ENCODE data around the gene MAST3.

MAST3 gene

DNA sequence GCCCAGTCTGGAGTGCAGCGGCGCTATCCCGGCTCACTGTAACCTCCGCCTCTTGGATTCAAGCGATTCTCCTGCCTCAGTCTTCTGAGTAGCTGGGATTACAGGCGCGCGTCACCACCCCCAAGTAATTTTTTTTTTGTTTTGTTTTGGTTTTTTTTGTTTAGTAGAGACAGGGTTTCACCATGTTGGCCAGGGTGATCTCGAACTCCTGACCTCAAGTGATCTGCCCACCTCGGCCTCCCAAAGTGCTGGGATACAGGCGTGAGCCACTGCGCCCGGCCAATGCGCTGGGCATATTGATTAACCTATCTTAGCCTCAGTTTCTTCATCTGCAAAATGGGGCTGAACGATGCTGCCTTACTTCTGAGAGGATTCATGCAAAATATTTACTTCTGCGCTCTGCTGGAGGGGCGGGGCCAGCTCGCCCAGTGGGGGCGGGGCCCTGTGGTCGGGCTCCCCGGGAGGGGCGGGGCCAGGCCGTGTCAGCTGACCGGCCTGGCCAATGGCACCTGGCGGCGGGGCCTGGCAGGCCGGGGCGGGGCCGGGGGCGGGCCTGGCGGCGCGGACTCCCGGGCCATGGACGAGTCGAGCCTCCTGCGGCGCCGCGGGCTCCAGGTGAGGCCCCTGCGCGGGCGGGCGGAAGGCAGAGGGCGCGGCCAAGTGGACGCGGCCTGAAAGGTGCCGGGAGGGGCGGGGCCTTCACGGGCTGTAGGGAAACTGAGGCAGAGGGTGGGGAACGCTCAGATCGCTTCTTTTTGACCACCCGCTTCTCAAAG is at the start of gene MAST3:
Gene MAST3 (plus strand): TSS at position 562 of the 776 bp plus-strand sequence. CDS start 15 bp downstream, at position 577.
- DNase-seq = peak; percentile 96

DNA sequence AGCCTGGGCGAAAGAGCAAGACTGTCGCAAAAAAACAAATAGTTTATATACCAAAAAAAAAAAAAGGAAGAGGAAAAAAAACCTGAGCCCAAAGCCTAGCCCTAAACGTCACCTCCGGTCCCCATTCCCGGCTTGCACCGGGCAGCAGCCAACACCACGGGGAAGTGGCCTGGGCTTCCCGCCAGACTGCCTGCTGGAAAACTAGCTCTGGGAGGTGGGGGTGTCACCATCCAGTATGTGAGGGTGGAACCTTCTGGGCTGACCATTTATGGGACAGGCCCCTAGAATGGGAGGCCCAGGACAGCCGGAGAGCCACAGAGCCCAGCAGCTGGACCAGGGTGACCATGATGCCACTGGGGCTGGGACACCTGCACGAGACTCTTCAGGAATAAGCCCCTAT is 48.2 kb upstream of the MAST3 start:
- no peak for DNase-seq

DNA sequence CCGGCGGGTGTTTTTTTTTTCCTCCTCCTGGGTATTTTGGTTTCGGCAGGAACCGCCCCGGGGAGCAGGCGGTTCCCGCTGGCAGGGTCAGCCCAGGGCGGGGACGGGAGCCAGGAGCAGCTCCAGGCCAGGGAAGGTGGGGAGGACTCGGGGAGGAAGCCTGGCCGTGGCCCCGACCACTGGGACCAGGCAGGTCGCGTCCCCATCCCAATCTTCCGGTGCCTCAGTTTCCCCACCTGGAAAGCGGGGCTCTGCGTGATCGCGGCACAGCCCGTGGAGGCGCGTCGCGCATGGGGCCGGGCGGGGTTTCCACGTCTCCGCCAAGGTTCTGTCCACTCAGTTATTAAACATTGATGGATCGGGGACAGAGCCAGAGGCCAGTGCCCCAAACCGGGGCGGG is 45.7 kb upstream of the MAST3 start:
- no peak for DNase-seq

DNA sequence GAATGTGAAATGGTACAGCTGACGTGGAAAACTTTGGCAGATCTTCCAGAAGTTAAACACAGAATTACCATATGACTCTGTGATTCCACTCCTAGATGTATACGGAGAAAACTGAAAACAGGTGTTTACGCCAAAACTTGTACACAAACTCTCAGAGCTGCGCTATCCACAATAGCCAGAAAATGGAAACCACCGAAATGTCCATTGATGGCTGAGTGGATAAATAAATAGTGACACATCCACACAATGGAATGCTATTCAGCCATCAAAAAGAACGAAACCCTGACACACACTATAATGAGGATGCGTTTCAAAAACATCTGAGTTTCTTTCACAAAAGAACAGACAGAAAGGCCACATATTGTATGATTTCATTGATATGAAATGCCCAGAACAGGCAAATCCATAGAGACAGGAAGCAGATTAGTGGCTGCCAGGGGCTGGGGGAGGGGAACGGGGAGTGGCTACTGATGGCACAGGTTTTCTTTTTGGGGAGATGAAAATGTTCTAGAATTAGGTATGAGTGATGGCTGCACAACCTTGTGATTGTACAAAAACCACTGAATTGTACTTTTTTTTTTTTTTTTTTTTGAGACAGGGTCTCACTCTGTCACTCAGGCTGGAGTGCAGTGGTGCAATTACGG is 43.9 kb upstream of the MAST3 start:
- no peak for DNase-seq

DNA sequence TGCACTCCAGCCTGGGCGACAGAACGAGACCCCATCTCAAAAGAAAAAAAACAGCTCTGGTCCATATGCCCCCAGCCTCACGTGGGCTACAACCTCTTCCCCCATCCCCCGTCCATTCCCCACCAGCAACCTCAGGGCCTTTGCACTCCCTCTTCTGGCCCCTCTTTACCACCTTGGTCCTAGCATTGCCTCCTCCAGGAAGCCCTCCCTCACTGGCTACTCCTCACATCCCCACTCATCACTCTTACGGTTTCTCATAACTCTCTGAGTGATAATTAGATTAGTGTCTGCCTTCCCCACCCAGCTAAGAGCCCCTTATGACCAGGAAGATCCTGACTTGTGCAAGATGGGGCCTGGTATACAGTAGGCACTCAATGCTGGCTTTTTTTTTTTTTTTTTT is 41.6 kb upstream of the MAST3 start:
- DNase-seq = no peak

DNA sequence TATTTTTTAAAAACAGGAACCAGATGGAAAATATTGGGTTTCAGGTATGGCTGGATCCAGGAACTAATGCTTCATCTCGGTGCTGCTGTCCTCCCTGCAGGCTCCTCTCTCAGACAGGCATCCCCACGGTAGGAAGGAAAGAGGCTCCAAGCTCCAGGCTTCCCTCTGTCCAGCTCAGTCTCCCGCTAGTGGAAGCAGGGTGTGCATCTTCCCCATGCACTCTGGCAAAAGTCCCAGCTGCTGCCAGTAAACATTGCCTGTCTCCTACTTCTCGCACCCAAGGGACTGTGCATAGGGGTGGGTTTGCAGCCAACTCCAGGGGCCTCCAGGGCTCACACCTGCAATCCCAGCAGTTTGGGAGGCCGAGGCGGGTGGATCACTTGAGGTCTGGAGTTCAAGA is 40.0 kb upstream of the MAST3 start:
- DNase-seq = no peak

DNA sequence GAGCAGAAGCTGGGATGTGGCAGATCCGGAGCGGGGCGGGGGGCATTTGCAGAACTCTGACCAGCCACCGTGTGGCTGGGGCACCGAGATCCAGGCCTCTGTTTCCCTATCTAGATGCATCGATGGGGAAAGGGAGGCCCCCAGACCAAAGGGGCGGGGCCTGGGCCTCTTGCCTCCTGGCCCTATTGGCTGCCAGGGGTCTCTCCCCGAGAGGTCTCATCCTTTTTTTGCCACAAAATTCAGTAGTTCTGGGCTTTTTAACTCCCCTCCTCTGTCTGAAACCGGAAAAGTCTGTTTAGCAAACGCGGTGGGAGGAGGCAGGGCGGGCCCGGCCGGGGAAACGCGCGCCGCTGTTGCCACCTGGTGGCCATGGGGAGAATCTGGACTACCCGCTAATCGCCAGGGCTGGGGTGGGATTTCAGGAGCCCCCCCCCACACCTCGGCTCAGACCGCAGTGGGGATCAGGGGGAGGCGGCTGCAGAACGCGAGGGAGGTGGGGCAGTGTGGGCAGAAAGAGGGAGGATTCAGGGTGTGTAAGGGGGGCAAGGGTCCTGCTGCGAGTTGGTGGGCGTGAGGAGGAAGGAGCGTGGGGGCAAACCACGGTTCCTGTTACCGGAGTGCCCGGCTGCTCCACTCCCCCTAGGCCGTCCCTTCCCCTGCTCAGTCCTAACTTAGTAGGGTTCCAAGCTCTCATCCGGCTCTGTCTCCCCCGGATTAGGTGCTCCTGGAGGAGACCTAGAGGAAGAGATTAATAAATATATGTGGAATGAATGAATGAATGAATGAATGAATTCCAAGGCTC is 39.2 kb upstream of the MAST3 start:
- peak; percentile 83 for DNase-seq

DNA sequence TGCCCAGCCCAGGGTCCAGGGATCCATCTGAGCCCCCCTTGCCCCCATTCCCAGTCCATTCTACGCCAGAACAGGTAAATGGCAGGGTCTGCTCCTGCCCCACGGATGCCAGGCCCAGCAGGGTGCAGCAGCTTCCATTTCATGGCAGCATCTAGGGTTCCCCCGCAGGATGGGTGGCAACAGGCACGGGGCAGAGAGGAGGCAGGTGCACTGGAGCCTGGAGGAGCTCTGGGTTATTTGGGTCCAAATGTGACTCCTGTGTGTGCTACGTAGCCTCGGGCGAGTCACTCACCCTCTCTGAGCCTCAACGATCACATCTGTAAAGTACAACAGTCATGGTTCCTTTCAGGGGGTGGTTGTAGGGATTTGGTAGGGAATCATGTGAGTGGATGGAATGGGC is 38.3 kb upstream of the MAST3 start:
- no peak for DNase-seq

DNA sequence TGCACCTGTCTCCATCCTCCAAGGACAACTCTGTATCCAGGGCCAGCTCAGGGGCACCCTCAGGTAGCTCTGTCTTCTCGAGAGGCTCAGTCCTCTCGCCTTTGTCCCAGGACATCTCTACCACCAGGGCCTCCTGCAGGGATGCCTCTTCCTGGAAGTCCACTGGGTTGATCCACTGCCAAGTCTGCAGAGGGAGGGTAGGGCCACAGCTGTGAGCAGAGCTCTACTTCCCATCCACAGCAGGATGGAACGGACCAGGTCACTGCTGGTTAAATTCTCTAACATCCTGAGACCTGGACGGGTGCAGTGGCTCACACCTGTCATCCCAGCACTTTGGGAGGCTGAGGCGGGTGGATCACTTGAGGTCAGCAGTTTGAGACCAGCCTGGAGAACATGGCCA is 37.7 kb upstream of the MAST3 start:
- DNase-seq = no peak

DNA sequence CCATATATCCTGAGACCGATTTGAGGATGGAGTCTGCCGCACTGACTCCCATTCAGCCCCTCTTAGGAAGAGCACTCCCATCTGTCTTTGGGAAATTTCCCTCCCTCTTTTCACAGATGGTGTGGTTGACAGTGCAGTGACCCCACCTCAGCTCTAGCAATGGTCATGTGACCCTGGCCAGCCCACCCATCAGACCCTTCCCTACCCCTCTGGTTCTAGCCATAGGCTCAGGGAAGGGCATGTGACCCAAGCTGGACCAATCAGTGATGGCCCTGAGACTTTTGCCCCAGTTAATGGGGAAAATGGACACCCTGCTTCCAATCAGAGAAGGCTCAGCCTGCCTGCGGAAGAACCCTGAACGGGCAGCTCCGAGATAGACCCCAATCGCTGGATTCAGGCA is 37.1 kb upstream of the MAST3 start:
- DNase-seq = no peak

DNA sequence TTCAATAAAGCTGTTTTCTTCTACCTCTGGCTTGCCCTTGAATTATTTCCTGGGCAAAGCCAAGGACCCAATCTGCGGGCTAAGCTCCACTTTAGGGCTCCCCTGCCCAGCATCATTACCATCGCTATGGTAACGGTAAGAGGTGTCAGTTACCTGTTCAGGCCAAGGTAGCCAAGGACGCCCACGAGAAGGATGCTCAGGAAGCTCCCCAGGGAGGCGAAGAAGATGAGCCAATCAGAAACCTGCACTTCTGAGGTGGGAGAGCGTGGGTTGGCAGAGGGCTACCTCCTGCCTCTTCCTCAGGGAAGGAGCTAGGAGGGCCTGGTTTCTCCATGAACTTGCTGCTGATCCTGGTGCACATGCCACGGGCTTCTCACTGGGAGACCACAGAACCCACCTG is 35.5 kb upstream of the MAST3 start:
- DNase-seq = no peak

DNA sequence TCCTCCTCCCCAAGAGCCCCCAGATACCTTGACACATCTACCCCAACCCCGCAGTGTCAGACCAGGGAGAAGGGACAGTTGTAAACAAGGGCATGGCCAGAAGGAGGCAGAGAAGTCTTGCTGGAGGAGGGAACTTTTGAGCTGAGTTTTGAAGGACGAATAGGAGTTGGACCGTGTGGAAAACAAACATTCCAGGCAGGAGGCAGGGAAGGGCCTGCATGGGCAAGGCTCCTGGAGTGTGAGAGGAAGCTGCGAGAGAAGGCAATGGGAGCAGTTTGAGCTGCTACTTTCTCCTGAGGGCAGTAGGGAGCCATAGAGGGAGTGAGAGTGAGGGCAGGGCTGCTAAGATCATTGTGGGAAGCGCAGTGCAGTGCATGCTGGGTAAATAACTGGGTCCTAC is 34.1 kb upstream of the MAST3 start:
- DNase-seq = peak; percentile 22

DNA sequence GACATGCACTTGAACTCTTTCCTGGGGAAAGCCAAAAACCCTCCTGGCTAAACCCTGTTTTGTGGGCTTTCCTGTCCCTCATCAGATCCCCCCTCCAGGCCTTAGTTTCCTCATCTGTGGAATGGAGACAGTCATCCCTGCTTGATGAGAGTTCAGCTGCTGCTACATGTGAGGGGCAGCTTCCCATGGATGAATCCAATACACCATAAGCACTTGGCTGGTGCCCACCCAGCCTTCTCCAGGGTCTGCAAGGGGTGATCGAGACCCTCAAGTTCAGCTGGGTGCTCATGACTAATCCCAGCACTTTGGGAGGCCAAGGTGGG is 32.4 kb upstream of the MAST3 start:
- no peak for DNase-seq

DNA sequence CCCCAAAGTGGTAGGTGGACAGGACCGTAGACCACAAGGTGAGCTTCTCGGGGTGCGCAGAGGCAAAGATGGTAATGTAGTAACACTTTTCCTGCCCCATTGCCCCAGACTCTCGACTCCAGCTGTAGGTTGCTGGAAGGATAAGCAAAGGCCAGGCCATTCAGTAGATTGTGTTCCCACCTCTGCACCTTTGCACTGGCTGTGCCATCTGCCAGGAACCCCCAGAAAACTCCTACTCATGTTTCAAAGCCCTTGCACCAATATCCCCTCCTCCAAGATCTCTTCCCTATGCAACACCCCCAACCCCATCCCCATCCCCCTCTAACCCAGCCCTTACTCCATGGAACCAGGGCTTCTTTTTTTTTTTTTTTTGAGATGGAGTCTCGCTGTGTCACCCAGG is 29.2 kb upstream of the MAST3 start:
- DNase-seq = no peak

DNA sequence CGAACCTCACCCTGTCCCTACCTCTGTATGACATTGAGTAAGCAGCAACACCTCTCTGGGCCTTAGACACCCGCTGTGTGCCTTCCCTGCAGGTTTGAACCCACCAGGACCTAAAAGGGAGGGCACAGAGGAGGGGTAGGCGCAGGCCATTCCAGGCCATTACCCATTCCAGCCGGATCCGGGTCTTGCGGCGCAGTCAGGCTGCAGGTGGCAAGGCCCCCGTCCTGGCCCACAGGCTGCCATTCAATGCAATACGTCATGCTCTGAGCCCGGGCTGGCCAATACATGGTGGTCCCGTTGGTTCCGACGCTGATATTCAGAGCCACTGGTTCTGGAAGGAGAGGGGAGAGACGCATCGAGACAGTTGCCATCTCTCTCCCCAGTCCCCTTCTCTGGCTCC is 28.2 kb upstream of the MAST3 start:
- DNase-seq = no peak

DNA sequence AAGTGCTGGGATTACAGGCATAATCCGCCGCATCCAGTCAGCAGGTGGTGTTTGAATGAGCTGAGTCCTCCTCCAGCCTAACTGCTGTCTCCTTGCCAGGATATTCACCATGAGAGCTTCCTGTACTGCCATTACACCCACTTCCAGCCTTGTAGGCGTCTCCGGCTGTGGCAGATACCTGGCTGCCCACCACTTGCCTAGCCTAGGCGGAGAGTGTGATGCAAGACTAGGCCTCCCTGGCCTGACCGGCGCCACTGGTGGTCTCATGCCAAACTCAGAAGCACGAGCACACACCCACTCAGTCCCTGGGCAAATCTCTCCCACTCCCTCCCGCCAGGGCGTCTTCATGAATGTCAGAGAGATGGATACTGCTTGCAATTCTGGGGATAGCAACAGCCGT is 27.4 kb upstream of the MAST3 start:
- no peak for DNase-seq

DNA sequence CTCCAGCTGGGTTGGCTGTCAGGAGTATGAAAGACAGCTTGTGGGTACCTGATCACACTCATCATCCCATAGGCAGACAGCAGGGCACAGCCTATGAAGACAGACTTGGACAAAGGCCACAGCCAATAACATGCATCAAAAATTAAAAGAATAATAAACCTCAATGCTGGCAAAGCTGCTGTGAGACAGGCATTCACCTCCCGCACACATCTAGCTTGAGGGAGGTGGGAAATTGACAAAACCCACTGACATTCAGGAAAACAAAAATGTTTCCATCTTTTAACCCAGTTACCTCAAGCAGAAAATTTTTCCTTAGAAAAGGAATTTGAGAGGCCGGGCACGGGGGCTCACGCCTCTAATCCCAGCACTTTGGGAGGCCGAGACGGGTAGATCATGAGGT is 25.2 kb upstream of the MAST3 start:
- DNase-seq = no peak

DNA sequence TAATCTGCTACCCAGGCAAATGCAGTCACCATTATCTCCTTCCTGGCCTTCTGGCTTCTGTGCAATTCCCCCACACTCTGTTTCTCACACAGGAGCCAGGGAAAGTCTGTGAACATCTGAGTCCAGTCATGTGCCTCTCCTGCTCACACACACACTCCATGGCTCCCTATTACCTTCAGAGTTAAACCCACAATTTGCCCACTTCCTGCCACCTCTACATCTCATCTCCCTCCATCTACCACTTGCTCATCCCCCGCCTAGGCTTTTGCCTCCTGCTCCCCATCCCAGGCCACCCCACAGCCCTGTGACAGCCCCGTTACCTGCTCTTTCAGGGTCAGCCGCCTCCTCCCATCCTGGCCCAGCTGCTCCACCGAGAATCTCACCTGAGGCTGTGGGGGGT is 24.4 kb upstream of the MAST3 start:
- no peak for DNase-seq

DNA sequence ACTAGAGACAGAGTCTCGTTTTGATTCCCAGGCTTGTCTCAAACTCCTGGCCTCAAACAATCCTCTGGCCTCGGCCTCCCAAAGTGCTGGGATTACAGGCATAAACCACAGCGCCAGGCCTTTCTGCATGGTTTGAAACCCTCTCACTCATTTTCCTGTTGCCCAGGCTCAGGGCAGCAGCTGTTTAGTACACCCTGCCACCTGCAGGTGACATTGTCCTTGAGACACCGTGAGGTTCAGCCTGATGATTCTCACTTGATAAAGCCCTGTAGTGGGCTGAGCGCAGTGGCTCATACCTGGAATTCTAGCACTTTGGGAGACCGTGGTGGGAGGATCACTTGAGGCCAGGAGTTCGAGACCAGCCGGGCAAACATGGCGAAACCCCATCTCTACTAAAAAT is 23.4 kb upstream of the MAST3 start:
- DNase-seq = no peak

DNA sequence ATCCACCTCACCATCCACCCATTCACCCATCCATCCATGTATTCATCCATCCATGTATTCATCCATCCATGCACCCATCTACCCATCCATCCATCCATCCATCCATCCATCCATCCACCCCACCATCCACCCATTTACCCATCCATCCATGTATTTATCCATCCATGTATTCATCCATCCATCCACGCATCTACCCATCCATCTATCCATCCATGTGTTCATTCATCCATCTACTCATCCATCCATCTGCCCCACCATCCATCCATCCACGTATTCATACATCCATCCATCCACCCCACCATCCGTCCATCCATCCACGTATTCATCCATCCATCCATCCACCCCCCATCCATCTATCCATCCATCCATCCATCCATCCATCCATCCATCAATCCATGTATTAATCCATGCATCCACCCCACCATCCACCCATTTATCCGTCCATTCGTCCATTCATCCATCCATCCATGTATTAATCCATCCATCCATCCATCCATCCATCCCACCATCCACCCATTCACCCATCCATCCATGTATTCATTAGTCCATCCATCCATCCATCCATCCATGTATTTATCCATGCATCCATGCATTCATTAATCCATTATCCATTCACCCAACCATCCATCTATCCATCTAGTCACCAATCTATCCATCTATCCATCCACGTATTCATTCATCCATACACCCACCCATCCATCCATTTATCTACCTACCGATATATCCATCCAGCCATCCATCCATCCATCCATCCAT is 13.5 kb upstream of the MAST3 start:
- no peak for DNase-seq

DNA sequence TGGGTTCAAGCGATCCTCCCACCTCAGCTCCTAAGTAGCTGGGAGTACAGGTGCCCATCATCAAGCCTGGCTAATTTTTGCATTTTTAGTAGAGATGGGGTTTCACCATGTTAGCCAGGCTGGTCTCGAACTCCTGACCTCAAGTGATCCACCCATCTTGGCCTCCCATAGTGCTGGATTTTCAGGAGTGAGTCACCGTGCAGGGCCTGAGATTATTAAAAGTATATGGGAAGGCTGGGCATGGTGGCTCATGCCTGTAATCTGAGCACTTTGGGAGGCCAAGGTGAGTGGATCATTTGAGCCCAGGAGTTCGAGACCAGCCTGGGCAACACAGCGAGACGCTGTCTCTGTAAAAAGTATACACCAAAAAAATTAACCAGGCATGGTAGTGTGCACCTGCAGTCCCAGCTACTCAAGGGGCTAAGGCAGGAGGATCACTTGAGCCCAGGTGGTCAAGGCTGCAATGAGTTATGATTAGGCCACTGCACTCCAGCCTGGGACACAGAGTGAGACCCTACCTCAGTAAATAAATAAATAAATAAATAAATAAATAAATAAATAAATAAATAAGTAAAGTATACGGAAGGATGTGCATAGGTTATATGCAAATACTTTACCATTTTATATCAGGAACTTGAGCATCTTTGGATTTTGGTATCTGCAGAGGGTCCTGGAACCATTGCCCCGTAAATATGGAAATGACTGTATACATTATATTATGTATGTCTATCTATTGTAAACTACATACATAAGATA is 11.7 kb upstream of the MAST3 start:
- no peak for DNase-seq

DNA sequence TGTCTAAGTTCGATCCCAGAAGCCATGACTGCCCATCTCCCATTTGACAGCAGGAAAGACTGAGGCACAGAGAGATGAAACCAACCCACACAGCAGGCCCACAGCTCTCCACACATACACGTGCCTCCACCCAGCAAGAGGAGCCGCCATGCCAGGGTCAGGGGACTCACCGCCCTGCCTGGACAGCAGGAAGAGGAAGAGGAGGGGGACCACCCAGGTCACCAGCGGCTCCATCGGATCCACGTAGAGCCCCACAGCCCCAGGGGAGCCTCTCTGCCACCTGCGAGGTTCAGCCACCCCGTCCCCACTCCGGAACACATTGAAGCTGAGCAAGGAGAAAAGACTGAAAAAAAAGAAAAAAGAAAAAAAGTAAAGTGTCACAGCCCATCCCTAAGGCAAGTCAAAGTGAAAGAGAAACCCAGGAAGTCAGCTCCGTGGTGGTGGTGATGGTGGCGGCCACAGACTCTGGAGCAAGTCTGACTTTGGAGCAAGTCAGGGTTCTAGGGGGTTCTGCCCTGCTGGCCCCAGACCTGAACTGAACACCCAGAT is 10.9 kb upstream of the MAST3 start, which contains the start of gene IL12RB1:
Gene IL12RB1 (minus strand): TSS at position 345 of the 549 bp plus-strand sequence. CDS start 111 bp downstream, at position 234.
- DNase-seq = peak; percentile 89
